Smooth muscle cell (in vitro differentiated cells): ENCODE data around the gene BANF2. TPM values are rescaled to one million over a fixed set of nuclear protein-coding genes. Genes with fewer than 3 reads are reported as not detected.

ENCODE experiments used
- DNase-seq: peaks from one replicate; lab custom pipeline; 2025; ENCODE audit not compliant: unreplicated experiment; lab: John Stamatoyannopoulos, UW
- H2AFZ ChIP-seq: fragments of 200-600 bp; sonication (generic); 2 replicates; pipeline ENCODE4 v1.6.0; 2016; ENCODE audit warnings: antibody characterized with exemption, low read depth, mild to moderate bottlenecking
- H3F3A ChIP-seq: fragments of 200-600 bp; sonication (generic); 2 replicates; pipeline ENCODE4 v1.6.0; 2017; ENCODE audit warnings: antibody characterized with exemption, low read depth
- H3K27ac ChIP-seq: fragments of 200-600 bp; sonication (generic); 2 replicates; pipeline ENCODE4 v1.5.1; 2016; ENCODE audit warnings: low read depth, mild to moderate bottlenecking
- H3K27me3 ChIP-seq: fragments of 200-600 bp; sonication (generic); 2 replicates; pipeline ENCODE4 v1.6.1; 2016; ENCODE audit warnings: low read depth, mild to moderate bottlenecking
- H3K36me3 ChIP-seq: fragments of 200-600 bp; sonication (generic); 2 replicates; pipeline ENCODE4 v1.5.1; 2016; ENCODE audit warnings: low read depth
- H3K4me1 ChIP-seq: fragments of 200-600 bp; sonication (generic); 2 replicates; pipeline ENCODE4 v1.5.1; 2016; ENCODE audit warnings: low read depth
- H3K4me2 ChIP-seq: fragments of 200-600 bp; sonication (generic); 2 replicates; pipeline ENCODE4 v1.6.0; 2016; ENCODE audit warnings: mild to moderate bottlenecking
- H3K4me3 ChIP-seq: fragments of 200-600 bp; sonication (generic); 2 replicates; pipeline ENCODE4 v1.5.1; 2016; ENCODE audit warnings: mild to moderate bottlenecking
- H3K79me2 ChIP-seq: fragments of 200-600 bp; sonication (generic); 2 replicates; pipeline ENCODE4 v1.6.0; 2016; ENCODE audit warnings: low read depth, mild to moderate bottlenecking
- H3K9ac ChIP-seq: fragments of 200-600 bp; sonication (generic); 2 replicates; pipeline ENCODE4 v1.6.0; 2016; ENCODE audit warnings: low read depth
- H3K9me3 ChIP-seq: fragments of 200-600 bp; sonication (generic); replicated peaks from 2 replicates; pipeline ENCODE4 v1.5.1; 2016; ENCODE audit warnings: low read depth
- H4K20me1 ChIP-seq: fragments of 200-600 bp; sonication (generic); 2 replicates; pipeline ENCODE4 v1.6.0; 2016; ENCODE audit warnings: low read depth
- CTCF ChIP-seq: fragments of 200-600 bp; sonication (generic); IDR thresholded peaks from 2 replicates; pipeline ENCODE4 v1.5.1; 2017; ENCODE audit warnings: borderline replicate concordance, mild to moderate bottlenecking, antibody characterized with exemption; ENCODE audit not compliant: insufficient read depth, poor library complexity, severe bottlenecking
- WGBS: methylation state at CpG from one replicate; pipeline ENCODE4 v1.1.7; 2016; ENCODE audit warnings: low lambda C conversion rate; 5-methylcytosine and 5-hydroxymethylcytosine counted together
- polyA plus RNA-seq: library from polyadenylated mRNA; unstranded; fragments of >200 nt; fragmentation: Nextera tagmentation; extraction: Ambion mirVana; gene quantifications from 2 replicates; pipeline ENCODE4 v1.2.1, GENCODE V29; 2016
- total RNA-seq: library from RNA; depleted of rRNA; stranded (reverse); fragments of >200 nt; gene quantifications from 2 replicates; pipeline ENCODE4 v1.2.3, GENCODE V29; 2014

BANF2 gene
- total and polyA plus RNA-seq, 2 experiments from 2014 or later, result not detected

DNA sequence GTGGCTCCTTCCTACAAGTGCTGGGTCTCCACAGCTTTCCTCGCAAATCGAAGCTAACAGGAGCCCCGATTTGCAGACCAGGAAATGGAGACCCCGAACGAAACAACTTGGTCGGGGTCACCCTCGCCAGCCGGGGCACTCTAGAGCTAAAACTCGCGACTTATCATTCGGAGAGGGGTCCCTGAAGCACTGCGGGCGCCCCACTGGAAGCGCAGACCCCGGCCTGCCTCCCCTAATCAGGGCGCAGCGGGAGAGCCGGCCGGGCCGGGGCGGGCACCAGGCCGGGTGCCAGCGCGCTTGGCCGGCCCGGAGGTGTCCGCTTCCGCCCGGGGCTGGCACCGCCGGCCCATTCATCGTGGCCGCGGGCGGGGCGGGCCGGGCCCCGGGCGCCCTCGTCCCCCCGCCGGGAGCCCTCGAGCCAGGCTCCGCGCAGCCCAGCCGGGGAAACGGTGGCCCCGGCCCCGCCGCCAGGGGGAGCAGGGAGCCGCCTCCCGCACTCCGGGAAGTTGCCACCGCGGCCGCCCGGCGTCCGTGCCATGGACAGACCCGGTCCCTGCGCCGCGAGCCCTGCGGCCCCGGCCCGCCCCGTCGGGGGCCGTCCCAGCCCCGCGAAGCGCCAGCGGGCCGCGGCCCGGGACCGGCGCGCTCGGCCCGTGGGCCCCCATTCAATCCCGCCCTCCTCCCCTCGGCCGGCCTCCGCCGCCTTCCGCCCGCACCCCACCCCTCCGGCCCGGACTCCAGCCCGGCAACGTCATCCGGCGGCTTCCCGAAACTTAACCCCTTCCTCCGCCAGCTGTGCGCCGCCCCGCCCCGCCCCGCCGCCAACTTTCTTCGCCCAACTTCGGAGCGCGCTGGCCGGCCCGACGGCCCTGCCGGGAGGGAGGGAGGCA is 18.7 kb upstream of the BANF2 start:
- DNase-seq, result peak; percentile 68
- Histone ChIP-seq H3K79me2 (peaks cover 52% of the 10 kb centered on the region), H3K27me3 (no peaks in the 10 kb centered on the region), H3K4me1 (peaks cover 13% of the 10 kb centered on the region), H3F3A (peaks cover 13% of the 10 kb centered on the region), H3K27ac (peak overlapping the region; percentile 87), H3K4me2 (peak overlapping the region; percentile 89), H3K36me3 (peaks cover 4% of the 10 kb centered on the region), H3K9ac (peak overlapping the region; percentile 94), H3K4me3 (peak overlapping the region; percentile 98), H4K20me1 (peaks cover 50% of the 10 kb centered on the region), H2AFZ (no peak overlapping the region), H3K9me3 (no peaks in the 10 kb centered on the region)
- WGBS, result 1% methylated on average over 57 of the region's 110 CpGs
- peak; percentile 65 for TF ChIP-seq CTCF

DNA sequence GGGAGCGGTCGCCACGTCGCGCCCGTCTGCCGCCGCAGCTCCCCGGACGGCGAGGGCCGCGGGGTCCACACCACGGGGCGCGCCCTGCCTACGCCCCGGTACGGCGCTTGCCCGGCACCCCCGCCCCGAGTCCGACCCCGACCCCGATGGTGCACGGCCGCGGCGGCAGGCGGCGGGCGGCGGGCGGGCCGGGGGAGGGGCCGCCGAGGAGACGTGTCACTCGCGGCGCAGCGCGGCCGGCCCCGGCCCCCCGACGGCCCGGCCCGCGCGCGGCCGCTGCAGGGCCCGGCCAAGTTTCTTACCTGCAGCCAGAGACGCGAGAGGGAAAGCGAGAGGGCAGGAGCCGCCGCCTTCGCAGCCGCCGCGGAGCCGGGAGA is 18.1 kb upstream of the BANF2 start:
- peaks cover 13% of the 10 kb centered on the region for H3K4me1 ChIP-seq
- H3K27ac ChIP-seq, result peak overlapping the region; percentile 87
- peak overlapping the region; percentile 67 for H3K4me2 ChIP-seq
- no peak for DNase-seq
- TF ChIP-seq CTCF, result no peak
- peaks cover 13% of the 10 kb centered on the region for H3F3A ChIP-seq
- peaks cover 4% of the 10 kb centered on the region for H3K36me3 ChIP-seq
- peaks cover 46% of the 10 kb centered on the region for H3K79me2 ChIP-seq
- peak overlapping the region; percentile 98 for H3K4me3 ChIP-seq
- WGBS, result 0% methylated on average over 13 of the region's 65 CpGs
- peak overlapping the region; percentile 87 for H3K9ac ChIP-seq
- no peak overlapping the region for H2AFZ ChIP-seq
- H3K27me3 ChIP-seq, result no peaks in the 10 kb centered on the region
- H4K20me1 ChIP-seq, result peaks cover 44% of the 10 kb centered on the region
- no peaks in the 10 kb centered on the region for H3K9me3 ChIP-seq

DNA sequence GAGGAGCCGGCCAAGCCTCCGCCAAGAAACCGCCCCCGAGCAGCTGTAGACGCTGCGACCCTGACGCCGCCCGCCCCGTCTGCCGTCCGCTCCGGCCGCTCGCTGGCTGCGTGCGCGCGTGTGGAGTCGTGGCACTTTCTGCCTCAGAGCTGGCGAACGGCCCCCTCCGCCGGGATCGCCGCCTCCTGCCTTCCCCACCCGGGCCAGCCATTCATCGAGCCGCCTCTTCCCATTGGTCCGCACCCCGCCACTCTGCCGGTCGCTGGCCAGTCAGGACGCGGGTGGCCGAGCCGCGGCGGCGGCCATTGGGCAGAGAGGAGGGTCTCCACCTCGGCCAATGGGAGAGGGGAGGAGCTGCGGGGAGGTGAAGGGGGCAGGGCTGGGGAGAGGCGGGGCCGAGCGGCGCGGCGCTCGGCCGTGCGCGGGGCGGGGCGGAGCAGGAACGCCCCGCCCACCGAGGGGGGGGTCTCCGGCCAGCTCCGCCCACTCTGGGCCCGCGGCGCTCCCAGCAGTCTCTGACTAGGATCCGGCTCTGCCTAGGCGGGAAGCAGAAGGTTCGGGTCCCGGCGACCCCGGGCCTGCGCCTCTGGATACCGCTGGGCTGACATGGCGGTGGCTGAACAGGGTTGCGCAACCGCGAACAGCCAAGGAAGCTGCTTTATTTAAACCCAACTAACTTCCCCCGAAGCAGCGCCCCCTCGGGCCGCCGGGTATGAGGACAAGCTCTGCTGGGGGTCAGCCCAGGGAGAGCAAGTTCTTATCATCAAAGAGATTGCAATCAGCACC is 17.5 kb upstream of the BANF2 start, which contains the start of gene RRBP1:
Gene RRBP1, minus strand, starts transcription at position 140 of the 786 bp plus-strand sequence. CDS start 21,735 bp downstream, outside the sequence.
- Histone ChIP-seq H3K4me1 (peaks cover 13% of the 10 kb centered on the region), H3K36me3 (peaks cover 4% of the 10 kb centered on the region), H3K79me2 (peaks cover 40% of the 10 kb centered on the region), H3K4me2 (peak within 1 kb of the TSS; percentile 81), H4K20me1 (peaks cover 38% of the 10 kb centered on the region), H3K27me3 (no peaks in the 10 kb centered on the region), H3K9ac (peak within 1 kb of the TSS; percentile 87), H3F3A (peaks cover 13% of the 10 kb centered on the region), H3K4me3 (peak within 1 kb of the TSS; percentile 98), H3K9me3 (no peaks in the 10 kb centered on the region), H3K27ac (peak within 1 kb of the TSS; percentile 87), H2AFZ (peak within 1 kb of the TSS; percentile 89)
- peak; percentile 62 for TF ChIP-seq CTCF
- DNase-seq, result peak; percentile 92
- WGBS, result 2% methylated on average over 61 of the region's 79 CpGs
